NCI-H460 (cell line): Measurements from ENCODE around the gene SNAPC2. TPM values are rescaled to one million over a fixed set of nuclear protein-coding genes. Genes with fewer than 3 reads are reported as not detected.
"Not testable (repeated sequence)": the region's sequence is repeated elsewhere in the genome, so short reads cannot be mapped to it uniquely, and the experiment has no call there.

ENCODE experiments used
- DNase-seq: peaks from one replicate; pipeline ENCODE4 v3.0.0-alpha.2; 2016; ENCODE audit warnings: low read depth; ENCODE audit errors: extremely low read depth
- total RNA-seq: library from RNA; depleted of rRNA; stranded (reverse); fragments of >200 nt; shearing (Covaris generic); gene quantifications from 2 replicates; pipeline ENCODE4 v1.2.3, GENCODE V29; 2014

The SNAPC2 gene
- total RNA-seq, 1 experiment from 2014 or later, result 21.3 TPM

DNA sequence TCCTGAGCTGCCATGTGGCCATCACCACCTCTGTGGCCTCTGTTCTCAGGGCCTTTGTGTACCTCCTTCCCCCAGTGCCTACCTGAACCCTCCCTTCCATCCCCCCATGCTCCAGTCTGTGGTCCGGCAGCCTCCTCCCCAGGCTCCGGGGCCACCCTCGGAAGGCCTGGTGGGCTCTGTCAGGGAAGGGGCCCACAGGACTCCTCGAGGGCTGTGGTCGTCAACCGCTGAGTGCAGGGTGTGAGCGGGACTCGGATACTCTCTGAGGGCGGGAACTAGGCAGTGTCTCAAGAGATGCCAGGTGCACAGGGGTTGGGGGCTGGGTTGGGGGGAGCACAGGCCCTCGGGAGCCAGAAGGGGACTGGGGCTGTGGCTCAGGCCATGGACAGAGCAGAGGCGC lies 12.6 kb upstream of the SNAPC2 start:
- DNase-seq, result no peak

- DNase-seq, result no peak
Observed at GRCh38 chr19:7908078-7908699, 11.9 kb upstream of the SNAPC2 start.

GRCh38 chr19:7908742-7909461 lies 11.2 kb upstream of the SNAPC2 start:
- no peak for DNase-seq

DNA sequence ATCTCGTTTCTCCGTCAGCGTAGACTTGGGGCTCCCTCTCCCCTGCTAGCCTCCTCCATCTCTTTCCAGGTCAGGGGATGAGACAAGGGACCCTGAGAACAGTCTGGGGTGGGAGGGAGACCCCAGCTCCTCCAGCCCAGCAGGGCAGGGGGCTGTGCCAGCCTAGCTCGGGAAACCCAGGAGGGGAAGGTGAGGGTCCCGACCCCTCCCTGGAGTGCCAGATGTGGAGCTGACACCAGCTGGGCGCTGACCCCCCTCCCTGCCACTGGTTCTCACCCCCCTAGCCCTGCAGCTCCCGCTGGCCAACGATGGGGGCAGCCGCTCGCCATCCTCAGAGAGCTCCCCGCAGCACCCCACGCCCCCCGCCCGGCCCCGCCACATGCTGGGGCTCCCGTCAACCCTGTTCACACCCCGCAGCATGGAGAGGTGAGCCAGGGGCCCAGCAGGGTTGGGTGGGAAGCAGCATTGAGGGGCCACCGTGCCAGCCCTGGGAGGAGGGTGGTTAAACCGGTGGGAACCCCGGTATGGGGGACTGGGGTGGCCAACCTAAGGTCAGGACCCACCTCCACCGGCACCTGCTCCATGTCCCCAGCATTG lies 10.6 kb upstream of the SNAPC2 start:
- DNase-seq, result no peak

GRCh38 chr19:7910321-7911161 lies 9.6 kb upstream of the SNAPC2 start:
- DNase-seq, result no peak

- no peak for DNase-seq
Observed at GRCh38 chr19:7911508-7912143, 8.5 kb upstream of the SNAPC2 start.

GRCh38 chr19:7912144-7912696 lies 7.9 kb upstream of the SNAPC2 start:
- DNase-seq, result no peak

DNA sequence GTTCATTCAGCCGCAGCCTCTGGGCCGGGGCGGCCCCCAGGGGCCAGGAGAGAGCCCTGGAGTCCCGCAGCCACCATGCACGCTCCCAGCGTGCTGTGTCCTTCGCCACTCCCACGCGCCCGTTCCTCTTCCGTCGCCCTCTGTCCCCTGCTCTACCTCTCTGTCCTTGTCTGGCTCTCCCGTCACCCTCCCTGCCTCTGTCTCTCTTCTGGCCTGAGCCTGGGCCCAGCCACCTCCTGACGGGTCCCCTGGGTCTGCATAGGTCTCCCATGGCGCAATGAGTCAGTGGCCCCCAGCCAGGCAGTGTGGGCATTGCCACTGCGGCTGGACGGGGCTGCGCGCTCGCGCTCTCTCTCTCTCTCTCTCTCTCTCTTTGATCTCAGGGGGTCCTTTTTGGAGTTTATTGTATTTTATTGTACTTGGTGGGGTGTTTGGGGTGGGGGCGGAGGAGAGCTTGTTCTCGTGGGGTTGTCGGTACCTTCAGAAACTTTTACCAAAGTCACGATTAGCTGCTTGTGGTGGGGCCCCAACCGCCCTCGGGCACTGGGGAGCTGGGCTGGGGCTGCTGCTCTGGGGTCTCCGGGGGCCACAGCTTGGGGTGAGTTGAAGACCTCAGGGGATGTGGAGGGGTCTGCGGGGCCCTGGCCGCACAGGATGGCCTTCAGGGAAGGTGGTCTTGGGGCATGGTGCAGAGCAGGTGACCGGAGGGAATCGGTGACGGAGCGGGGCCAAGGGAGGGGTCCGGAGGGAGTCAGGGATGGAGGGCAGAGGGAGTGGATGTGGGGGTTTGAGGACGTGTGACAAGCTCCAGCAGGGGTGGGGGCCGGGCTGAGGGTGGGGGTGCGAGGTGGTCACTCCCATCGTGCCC lies 7.2 kb upstream of the SNAPC2 start:
- DNase-seq, result no peak

- DNase-seq, result no peak
Observed at GRCh38 chr19:7913652-7914051, 6.5 kb upstream of the SNAPC2 start.

- DNase-seq, result no peak
Observed at GRCh38 chr19:7914099-7914498, 6.0 kb upstream of the SNAPC2 start.

DNA sequence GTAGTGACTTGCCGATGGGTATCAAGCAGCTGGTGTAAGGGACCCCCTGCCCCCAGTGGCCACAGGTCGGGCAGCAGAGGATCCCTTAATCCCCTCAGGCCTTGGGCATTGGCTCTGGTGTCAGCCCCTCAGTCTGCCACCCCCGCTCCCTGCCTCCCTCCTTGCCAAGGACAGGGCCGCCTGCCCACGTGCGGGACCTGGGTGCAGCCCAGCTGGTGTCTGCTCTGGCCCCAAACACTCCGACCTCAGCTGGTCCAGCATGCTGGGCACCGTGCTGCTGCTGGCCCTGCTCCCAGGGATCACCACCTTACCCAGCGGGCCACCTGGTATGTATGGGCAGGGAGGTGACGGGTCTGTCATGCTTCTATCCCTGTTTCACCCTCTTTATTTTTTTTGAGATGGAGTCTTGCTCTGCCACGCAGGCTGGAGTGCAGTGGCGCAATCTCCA lies 5.5 kb upstream of the SNAPC2 start, which contains the start of gene TGFBR3L:
TGFBR3L (plus strand) TSS at position 233 of the 448 bp plus-strand sequence.
- DNase-seq, result no peak

DNA sequence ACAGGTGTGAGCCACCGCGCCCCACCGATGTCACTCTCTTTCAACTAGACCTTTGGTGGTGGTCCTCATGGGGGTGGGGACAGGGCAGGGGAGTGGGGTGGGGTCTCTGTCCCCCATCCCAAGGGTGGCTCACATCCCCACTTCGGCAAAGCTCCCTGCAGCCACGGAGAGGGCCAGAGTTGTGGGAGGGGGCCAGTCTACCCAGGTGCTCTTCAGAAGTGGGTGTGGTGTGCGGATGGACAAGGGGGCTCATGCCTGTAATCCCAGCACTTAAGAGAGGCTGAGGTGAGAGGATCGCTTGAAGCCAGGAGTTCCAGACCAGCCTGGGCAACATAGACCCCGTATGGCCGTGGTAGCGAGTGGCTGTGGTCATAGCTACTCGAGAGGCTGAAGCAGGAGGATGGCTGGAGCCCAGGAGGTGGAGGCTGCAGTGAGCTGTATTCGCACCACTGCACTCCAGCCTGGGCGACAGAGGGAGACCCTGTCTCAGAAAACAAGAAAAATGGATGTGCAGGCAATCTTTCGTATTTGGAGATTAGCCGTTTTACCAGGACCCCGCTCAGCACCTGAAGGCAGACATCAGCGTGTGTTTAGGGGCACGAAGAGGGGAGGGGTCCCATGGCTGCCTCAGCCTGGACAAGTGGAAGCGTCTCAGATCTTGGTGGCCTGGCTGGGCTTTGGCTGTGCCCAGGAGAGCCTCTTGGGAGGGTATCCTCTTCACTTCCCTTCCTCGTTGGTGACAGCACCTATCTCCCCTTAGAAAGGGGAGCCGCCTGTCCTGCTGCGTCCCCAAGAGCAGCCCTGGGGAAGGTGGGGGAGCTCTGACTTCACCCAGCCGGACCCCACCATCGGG lies 4.7 kb upstream of the SNAPC2 start:
- DNase-seq, result no peak

- DNase-seq, result no peak
Observed at GRCh38 chr19:7916103-7916954, 3.8 kb upstream of the SNAPC2 start.

GRCh38 chr19:7916955-7917266 lies 3.2 kb upstream of the SNAPC2 start:
- DNase-seq, result no peak

DNA sequence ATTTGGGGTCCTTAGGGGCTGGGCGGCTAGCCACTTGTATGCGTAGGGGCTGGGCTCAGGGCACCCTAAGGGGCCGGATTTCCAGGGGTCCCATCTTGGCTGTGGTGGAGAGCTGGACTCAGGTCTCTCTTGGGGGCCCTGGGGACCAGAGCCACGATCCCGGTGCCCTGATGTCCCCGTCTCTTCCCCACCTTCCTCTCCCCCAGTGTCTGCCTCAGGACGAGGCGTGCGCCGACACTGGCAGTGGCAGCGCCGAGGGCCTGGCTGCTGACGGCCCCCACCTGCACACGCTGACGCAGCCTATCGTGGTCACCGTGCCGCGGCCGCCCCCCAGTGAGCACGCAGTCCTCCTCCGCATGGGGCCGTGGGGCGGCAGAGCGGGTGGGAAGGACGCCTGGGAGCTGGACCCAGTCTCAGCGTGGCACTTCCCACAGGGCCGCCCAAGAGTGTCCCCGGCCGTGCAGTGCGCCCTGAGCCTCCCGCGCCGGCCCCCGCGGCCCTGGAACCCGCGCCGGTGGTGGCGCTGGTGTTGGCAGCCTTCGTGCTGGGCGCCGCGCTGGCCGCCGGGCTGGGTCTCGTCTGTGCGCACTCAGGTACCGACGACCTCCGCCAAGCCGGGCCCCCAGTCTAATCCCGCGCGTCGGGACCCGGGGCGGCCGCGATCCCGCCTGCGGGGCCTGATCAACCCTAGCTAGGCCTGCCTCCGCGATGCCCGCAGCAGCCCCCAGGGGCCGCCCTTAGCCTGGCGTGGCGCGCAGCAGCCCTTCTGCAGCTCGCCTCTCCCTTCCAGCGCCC lies 2.7 kb upstream of the SNAPC2 start:
- peak; percentile 51 for DNase-seq

GRCh38 chr19:7918062-7918614 lies 2.0 kb upstream of the SNAPC2 start:
- DNase-seq, result not testable (repeated sequence)
